Stimulated activated CD4-positive, alpha-beta T cell treated with anti-CD3 and anti-CD28 coated beads, Interleukin-4, amount 100 ng/mL, for 48 hours (primary cell): Measurements from ENCODE around the gene PCGF1.

Experiments
- DNase-seq, 2 donors: peaks; one replicate each; pipeline ENCODE4 v3.0.0-alpha.2; 2020; ENCODE audit warnings: low read depth in 2 of 2

Gene PCGF1

GRCh38 chr2:74537140-74537539, 29.6 kb upstream of the PCGF1 start:
- DNase-seq = no peak

- DNase-seq = no peak
These were observed 28.9 kb upstream of the PCGF1 start for GRCh38 chr2:74536166-74536950.

GRCh38 chr2:74535440-74535965, 28.0 kb upstream of the PCGF1 start:
- no peak for DNase-seq

- no peak for DNase-seq
These were observed 26.9 kb upstream of the PCGF1 start for GRCh38 chr2:74534411-74534810.

GRCh38 chr2:74533464-74533863, 26.0 kb upstream of the PCGF1 start:
- DNase-seq = no peak

GRCh38 chr2:74532222-74532621, 24.7 kb upstream of the PCGF1 start:
- DNase-seq = no peak

- no peak for DNase-seq
These were observed 24.2 kb upstream of the PCGF1 start for GRCh38 chr2:74531666-74532065.

GRCh38 chr2:74530239-74531187, 23.0 kb upstream of the PCGF1 start:
- peak; percentile 30 to 42 for DNase-seq

GRCh38 chr2:74529357-74530238, 22.1 kb upstream of the PCGF1 start, which contains the start of the genes AUP1 and HTRA2:
AUP1 (minus strand) TSS chr2:74529706; CDS start chr2:74529629, 77 bp downstream.
HTRA2 (plus strand) TSS chr2:74529933; CDS start chr2:74530007, 74 bp downstream.
- DNase-seq = peak; percentile 88 to 94

- DNase-seq = no peak
These were observed 21.3 kb upstream of the PCGF1 start for GRCh38 chr2:74528600-74529356.

GRCh38 chr2:74527741-74528140, 20.2 kb upstream of the PCGF1 start:
- no peak for DNase-seq

GRCh38 chr2:74526649-74527230, 19.2 kb upstream of the PCGF1 start:
- no peak for DNase-seq

GRCh38 chr2:74525717-74526648, 18.5 kb upstream of the PCGF1 start, which contains the start of gene DQX1:
DQX1 (minus strand) TSS chr2:74526231; CDS start chr2:74525729, 502 bp downstream.
- no peak for DNase-seq

GRCh38 chr2:74524955-74525716, 17.6 kb upstream of the PCGF1 start:
- DNase-seq = no peak

GRCh38 chr2:74524005-74524404, 16.5 kb upstream of the PCGF1 start:
- DNase-seq = no peak

- no peak for DNase-seq
These were observed 15.0 kb upstream of the PCGF1 start for GRCh38 chr2:74522516-74522915.

GRCh38 chr2:74516650-74517049, 9.2 kb upstream of the PCGF1 start:
- no peak for DNase-seq

- peak; percentile 65 to 72 for DNase-seq
These were observed 8.6 kb upstream of the PCGF1 start for GRCh38 chr2:74515981-74516633.
